ENCODE data around the gene NYAP2.

Gene NYAP2

GRCh38 chr2:225597911-225598310 is 198.4 kb downstream of the NYAP2 start:
- TF ChIP-seq, protein P1, sequence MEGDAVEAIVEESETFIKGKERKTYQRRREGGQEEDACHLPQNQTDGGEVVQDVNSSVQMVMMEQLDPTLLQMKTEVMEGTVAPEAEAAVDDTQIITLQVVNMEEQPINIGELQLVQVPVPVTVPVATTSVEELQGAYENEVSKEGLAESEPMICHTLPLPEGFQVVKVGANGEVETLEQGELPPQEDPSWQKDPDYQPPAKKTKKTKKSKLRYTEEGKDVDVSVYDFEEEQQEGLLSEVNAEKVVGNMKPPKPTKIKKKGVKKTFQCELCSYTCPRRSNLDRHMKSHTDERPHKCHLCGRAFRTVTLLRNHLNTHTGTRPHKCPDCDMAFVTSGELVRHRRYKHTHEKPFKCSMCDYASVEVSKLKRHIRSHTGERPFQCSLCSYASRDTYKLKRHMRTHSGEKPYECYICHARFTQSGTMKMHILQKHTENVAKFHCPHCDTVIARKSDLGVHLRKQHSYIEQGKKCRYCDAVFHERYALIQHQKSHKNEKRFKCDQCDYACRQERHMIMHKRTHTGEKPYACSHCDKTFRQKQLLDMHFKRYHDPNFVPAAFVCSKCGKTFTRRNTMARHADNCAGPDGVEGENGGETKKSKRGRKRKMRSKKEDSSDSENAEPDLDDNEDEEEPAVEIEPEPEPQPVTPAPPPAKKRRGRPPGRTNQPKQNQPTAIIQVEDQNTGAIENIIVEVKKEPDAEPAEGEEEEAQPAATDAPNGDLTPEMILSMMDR (IDR thresholded peaks at IDR 0.05; ENCODE audit: insufficient read depth, low read length, missing control alignments): no peak
- ChIA-PET POLR2A (no interaction called here), CTCF (no interaction called here)
- no peak for DNase-seq (ENCODE audit: low read depth, low spot score)
- H3K4me3 ChIP-seq (ENCODE audit: low read depth, low read length): no peak overlapping the region

DNA sequence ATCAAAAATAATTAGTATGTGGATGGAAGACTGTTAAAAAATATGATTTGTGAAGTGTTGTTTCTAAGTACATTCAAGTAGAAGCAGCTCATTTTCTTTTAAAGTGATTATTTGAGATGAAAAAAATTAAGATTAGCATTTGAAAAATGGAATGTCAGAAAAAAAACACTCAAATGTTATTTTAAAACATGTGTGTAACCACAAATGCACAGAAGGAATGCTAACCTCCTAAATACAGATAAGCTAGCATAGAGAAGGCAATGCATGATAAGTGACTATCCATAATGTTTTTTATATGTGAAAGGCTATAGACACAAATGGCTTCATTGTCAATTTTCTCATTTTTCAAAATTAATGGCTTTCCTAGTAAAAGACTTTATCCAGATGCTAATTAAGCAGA is 198.9 kb downstream of the NYAP2 start:
- no peak for DNase-seq (ENCODE audit: low read depth, low spot score)
- TF ChIP-seq, protein P1 (IDR thresholded peaks at IDR 0.05; ENCODE audit: insufficient read depth, low read length, missing control alignments): no peak
- H3K4me3 ChIP-seq (ENCODE audit: low read depth, low read length): no peak overlapping the region
- ChIA-PET CTCF (no interaction called here), POLR2A (no interaction called here)

DNA sequence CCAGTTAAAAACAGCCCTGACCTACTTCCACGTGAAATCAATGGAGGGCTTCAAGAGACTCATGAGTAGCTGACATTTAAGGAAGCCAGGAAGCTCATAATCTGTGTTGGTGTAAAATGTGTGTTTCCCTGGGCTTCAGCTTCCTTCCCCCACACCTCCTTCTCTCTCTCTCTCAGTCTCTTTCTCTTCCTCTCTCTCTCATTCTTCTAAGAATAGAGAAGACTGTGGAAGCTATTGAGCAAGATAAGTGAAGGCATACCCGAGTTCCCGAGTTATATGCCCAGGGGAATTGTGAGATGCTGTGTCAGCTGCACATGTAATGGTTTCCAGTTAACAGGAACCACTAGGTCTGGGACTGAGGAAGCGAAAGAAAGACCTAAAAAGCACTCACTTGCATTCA is 199.4 kb downstream of the NYAP2 start:
- POLR2A ChIA-PET: no interaction called here
- CTCF ChIA-PET: no interaction called here
- DNase-seq (ENCODE audit: low read depth, low spot score): no peak
- TF ChIP-seq, protein P1 (IDR thresholded peaks at IDR 0.05; ENCODE audit: insufficient read depth, low read length, missing control alignments): no peak
- no peak overlapping the region for H3K4me3 ChIP-seq (ENCODE audit: low read depth, low read length)

DNA sequence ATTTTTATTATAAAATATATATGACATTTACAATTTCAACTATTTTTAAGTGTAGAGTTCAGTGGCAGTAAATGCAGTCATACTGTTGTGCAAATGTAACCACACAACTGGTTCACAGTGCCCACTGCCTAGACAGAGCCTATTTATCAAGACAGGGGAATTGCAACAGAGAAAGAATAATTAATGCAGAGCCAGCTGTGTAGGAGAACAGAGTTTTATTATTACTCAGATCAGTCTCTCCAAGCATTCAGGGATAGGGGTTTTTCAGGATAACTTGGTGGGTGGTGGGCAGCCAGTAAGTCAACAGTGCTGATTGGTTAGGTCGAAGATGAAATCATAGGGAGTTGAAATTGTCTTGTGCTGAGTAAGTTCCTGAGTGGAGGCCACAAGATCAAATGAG is 200.3 kb downstream of the NYAP2 start:
- POLR2A ChIA-PET: no interaction called here
- no peak for DNase-seq (ENCODE audit: low read depth, low spot score)
- CTCF ChIA-PET: no interaction called here

DNA sequence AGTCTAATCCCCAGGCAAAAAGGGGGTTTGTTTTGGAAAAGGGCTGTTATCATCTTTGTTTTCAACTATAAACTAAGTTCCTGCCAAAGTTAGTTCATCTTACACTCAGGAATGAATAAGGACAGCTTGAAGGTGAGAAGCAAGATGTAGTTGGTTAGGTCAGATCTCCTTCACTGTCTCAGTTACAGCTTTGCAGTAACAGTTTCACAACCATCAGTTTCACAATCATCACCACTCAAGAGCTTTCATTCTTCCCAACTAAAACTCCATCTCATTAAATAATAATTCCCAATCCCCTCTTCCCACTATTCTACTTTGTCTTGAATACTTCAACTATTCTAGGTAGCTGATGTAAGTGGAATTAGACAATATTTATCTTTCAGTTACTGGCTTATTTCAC is 200.9 kb downstream of the NYAP2 start:
- TF ChIP-seq, protein P1 (IDR thresholded peaks at IDR 0.05; ENCODE audit: insufficient read depth, low read length, missing control alignments): no peak
- POLR2A ChIA-PET: no interaction called here
- CTCF ChIA-PET: no interaction called here
- no peak overlapping the region for H3K4me3 ChIP-seq (ENCODE audit: low read depth, low read length)
- no peak for DNase-seq (ENCODE audit: low read depth, low spot score)

More for the DNA sequence above, 200.3 kb downstream of the NYAP2 start:
- no peak overlapping the region for H3K4me3 ChIP-seq (ENCODE audit: low read depth, low read length)
- TF ChIP-seq, protein P1 (IDR thresholded peaks at IDR 0.05; ENCODE audit: insufficient read depth, low read length, missing control alignments): no peak

DNA sequence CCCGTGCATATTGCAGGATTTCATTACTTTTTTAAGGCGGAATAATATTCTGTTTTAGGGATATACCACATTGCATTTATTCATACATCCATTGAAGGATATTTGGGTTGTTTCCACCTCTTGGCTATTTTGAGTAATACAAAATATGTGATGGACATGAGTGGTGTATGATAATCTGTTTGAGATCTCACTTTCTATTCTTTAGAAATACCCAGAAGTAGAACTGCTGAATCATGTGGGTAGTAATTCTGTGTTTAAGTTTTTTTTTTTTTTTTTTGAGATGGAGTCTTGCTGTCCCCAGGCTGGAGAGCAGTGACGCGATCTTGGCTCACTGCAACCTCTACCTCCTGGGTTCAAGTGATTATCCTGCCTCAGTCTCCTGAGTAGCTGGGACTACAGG is 201.4 kb downstream of the NYAP2 start:
- no peak for DNase-seq (ENCODE audit: low read depth, low spot score)
- H3K4me3 ChIP-seq (ENCODE audit: low read depth, low read length): no peak overlapping the region
- CTCF ChIA-PET: no interaction called here
- TF ChIP-seq, protein P1 (IDR thresholded peaks at IDR 0.05; ENCODE audit: insufficient read depth, low read length, missing control alignments): no peak
- POLR2A ChIA-PET: no interaction called here
